ENCODE measurements around the gene TENM4.

The TENM4 gene

DNA sequence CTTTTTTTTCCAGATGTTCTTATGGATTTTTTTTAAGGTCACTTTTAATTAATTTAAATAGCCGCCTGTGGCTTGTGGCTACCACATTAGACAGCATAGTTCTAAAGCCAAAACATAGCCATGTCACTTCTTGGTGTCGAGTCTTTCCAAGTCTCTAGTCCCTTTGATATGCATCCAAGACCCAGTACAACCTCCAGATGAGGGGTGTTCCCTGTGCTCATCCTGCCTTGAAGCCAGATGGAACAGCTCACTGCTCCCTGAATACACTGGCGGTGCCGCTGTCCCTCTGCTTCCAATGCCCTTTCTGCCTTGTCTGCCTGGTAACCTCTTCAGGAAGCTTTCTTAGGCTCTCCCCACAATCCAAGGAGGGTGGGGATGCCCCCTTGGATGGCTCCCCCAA is 338.0 kb downstream of the TENM4 start:
- DNase-seq: no peak

GRCh38 chr11:79101656-79102055 is 339.2 kb downstream of the TENM4 start:
- no peak for DNase-seq

- DNase-seq: peak; percentile 21
These were observed 340.5 kb downstream of the TENM4 start for GRCh38 chr11:79100093-79100910.

DNA sequence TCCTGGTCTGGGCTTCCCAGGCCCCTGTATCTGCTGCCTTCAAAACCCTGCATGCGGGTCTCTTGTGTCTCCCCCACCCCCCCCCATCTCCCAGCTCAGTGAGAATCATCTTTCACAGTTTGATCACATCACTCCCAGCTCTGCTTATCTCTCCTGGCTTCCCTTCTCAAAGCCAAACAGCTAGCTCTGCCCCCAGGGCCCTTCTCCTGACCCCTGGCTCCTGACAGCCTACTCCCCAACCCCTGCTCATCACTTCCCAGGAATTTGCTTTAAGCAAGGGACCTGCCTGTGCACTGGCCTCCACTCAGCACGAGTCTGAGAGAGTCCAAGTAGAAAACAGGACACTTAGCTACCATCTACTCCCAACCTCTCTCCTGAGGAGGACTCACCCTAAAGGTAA is 342.7 kb downstream of the TENM4 start:
- DNase-seq: no peak

- DNase-seq: no peak
These were observed 343.5 kb downstream of the TENM4 start for GRCh38 chr11:79097246-79097875.

DNA sequence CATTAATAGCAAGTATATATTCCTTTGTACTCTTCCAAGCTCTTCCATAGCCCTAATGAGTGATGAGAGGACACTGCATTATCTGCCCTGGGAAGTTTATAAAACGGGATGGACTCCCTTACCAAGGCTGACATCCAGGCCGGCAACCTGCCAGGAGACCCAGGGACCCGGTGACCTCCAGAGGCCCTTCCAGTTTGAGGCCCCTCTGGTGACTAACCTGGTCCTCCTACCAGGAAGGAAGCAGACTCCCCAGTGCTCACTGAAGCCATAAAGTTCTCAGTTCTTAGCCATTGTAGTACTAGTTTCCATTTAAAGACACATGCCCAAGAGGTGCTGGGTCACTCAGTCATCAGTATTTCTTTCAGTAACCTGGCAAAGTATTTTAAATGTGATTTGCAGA is 345.4 kb downstream of the TENM4 start:
- DNase-seq: no peak

DNA sequence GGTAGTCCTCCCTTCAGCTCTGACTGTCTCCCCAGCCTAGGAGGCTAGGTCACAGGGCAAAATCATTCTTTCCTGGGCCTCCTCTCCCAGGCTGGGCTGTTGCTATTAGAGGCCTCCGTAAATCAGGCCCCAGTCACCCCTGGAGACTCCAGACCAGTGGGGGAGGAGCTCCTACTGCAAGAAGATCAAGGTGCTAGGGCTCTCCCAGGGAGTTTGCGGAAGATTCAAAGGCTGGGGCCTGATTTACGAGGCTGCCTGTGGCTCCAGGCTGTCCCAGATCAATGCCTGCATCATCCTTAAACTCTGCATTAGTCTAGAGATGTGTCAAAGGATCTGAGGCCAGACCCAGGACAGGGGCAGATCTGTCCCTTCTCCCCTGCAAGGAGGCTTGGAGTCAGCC is 346.2 kb downstream of the TENM4 start:
- DNase-seq: no peak

DNA sequence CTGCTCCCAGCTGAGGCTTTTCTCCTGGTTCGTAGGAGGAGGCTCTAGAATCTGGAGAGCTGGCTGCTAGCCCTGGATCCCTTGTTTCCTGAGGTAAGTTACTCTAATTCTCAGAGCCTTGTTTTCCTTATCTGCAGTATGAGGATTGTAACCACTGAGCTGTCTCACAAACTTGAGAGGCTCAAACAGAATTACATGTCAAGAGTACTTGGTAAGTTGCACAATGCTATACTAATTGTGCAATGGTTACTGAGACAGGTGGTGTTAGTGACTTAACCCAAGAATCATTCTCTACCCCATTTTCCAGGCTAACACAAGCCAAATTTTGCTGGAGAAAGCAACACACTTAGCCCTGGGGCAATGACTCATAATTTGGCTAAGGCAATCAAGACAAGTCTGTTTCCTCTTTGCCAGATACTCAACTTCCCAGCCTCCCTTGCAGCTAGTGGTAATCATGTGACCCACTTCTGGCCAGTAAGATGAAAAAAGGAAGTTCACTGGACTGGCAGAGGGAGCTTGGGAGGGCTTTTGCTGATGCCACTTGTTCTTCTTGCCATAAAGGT is 348.0 kb downstream of the TENM4 start:
- DNase-seq: peak; percentile 53

DNA sequence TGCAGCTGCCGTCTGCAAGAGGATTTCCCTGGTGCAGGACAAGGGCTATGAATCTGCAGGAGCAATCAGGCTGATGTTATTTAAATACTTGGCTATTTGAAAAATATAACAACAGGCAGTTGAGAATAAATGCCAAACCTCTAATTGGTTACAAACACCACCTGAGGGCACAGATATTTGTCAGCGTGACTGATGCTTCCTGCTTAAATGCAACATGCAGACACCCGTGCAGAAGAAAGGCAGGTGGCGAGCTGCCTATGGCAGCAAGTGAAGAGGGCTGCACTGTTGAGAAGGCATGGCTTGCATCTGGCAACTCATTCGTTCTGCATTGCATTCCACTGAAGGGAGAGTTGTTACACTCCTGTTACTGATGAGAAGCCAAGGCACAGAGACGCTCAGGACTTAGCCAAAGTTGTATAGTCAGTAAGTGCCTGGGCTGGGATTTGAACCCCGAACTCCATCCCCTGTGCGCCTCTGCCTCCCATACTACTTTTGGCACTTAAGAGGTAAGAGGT is 350.6 kb downstream of the TENM4 start:
- DNase-seq: no peak

DNA sequence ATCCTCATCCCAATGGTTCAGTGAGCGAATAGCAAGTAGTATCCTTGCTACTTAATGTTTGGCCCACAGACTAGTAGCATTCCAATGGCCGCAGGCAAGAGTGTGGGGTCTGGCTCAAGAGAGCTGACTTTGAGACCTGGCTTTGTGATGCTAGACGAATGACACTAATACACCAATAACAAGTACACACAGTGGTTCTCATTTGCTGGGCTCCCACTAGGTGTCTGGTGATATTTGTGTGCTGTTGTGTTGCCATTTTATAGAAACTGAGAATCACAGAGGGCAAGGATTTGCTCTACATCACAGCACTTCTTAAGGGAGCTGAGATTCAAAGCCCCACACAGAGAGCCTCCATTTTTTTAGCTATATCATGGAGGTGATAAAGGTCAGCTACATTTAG is 351.2 kb downstream of the TENM4 start:
- no peak for DNase-seq

GRCh38 chr11:79088967-79089366 is 351.9 kb downstream of the TENM4 start:
- no peak for DNase-seq

DNA sequence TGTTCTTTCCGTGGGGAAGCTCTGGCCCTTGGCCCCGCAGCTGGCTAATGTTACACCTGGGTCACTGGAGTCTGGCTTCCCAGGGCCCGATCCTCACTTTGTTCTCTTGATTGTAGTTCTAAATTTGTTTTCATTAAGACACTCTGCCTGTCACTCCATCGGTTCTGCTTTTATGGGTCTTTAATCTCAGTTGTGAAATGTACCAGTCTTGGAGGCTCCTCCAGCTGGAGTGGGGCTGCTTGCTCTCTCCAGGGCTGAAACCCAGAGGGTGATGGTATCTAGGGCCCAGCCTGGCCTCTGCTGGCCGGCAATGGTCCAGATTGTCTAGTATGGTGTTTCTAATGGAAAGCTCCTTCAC is 352.9 kb downstream of the TENM4 start:
- no peak for DNase-seq

DNA sequence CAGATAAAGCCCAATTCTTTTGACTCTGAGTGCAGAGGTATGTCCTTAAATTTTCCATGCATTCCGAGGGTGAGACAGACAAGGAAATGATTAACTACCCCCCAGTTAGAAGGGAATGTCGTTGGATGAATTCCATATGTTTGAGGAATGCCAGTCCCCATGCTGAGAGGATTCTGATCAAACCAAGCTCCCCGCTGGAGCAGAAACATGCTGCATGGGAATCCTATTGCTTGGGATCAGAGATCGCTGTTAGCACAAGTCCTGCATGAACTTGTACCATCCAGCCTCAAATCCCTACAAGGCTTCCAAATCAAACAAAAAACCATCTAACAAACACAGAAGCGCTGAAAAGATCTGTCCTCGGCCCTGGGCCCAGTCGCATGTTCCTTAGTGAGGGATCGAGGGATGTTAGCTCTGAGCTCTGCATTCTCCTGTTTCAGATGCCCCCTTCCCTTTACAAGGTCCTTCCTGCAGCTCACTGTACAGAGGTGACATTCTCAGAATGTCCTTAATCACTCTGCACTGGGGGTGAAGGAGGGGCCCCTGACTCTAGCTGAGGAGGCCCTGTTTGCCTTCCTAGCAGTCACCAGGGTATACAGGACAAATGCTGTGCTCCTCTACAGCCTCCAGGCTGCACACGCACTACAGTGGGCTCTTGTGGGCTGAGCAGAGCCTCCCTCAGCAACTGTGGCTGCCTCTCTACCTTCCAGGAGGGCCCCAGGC is 353.4 kb downstream of the TENM4 start:
- peak; percentile 27 for DNase-seq

GRCh38 chr11:79086056-79086455 is 354.8 kb downstream of the TENM4 start:
- no peak for DNase-seq

DNA sequence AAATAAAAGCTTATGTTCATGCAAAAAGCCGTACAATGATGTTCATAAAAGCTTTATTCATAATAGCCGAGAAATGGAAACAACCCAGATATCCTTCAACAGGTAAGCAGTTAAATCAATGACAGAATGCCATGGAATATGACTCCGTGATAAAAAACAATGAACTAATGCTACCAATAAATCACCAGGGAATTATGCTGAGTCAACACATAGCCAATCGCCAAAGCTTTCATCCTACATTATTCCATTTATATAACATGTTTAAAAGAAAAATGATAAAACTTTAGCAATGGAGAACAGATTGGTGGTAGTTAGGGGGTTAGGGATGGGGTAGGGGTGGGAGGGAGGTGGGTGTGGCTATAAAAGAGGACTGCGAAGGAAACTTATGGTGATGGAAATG is 356.4 kb downstream of the TENM4 start:
- DNase-seq: no peak

- no peak for DNase-seq
These were observed 357.5 kb downstream of the TENM4 start for GRCh38 chr11:79083352-79083751.

- DNase-seq: no peak
These were observed 357.9 kb downstream of the TENM4 start for GRCh38 chr11:79082907-79083306.

DNA sequence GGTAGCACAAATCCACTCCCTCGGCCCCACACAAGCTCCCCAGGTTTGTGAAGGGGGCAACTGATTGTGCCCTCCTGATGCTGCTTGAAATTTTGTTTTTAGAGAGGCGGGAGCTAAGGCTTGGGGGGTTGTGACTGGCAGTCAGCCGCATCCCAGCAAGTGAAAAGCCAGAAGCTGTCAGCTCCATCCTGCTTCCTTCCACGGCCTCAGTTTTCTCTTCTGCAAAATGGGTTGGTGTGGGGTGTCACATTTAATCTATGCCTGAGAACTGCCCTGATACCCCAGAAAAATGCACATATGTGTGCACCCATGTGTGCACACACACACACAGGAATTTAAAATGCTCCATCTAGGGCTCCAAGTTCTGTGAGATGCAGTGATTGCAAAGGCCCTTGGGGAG is 358.6 kb downstream of the TENM4 start:
- no peak for DNase-seq

DNA sequence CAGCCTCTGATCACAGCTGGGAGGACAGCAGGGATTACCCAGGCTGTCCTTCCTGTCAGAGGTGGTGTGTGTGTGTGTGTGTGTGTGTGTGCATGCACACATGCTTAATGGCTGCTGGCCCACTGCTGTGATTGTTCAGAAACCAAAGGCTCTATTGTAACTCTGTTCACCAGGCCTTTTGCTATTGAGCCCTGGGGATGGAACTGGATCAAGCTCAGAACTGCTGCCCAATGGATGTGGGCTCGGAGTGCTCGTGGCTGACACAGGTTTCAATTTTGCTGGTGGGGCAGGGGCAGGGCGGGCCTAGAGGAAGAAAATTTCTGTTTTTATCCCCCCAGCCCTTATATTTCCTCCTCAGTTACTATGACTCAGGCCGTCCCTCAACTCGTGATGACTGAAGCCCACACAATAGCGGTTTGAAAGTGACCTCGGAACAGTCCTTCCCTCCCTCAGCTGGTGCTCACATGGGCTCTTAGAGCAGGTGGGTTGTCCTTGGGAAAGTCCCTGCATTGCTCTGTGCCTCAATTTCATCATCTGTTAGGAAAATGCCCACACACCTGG is 359.3 kb downstream of the TENM4 start:
- no peak for DNase-seq

GRCh38 chr11:79080551-79080950 is 360.3 kb downstream of the TENM4 start:
- no peak for DNase-seq

DNA sequence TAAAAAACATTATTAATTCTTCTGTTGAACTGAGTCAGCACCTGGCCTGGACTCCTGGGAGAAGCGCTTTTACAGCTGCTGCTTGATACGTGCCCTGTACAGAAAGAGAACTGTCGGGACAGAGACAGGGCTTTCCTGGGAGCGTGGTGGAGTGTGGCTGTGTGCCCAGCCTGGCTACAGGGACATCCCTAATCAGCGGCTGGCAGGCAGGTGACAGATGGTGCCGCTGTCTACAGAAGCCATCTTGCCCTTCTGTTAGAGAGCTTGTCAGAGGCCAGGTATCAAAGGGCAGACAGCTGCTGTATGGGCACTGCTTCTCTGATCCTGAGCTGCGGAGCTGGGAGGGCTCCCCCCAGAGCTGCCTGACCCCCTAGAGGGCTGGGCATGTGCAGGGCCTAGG is 361.8 kb downstream of the TENM4 start:
- no peak for DNase-seq

- no peak for DNase-seq
These were observed 362.4 kb downstream of the TENM4 start for GRCh38 chr11:79078456-79078855.

DNA sequence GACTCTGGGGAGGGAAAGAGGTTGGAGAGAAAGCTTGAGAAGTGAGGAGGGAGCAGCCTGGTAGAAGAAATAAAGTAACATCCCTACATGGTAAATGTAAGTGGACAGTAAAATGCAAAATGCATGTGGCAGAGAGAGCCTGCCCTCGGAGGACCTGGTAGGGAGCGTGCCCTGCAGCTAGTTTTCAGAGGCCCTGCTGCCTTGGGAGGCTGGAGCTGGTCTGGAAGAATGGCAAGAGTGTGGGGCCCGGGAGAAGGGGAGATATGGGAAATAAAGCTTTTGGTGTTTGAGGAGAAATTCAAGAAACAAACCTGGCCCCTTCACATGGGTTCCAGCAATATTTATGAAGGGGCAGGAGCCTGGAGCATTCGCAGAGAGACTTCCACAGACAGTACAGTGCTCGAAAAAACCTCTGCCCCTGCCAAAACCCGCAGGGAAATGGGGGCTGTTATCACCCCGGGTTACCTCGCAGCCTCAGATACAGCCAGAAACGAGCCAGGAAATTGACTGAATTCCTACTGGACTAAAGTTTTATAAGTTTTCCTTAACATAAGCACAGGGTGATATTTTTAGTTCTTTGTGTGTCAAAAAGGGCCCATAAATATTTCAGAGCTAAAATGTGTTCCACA is 363.0 kb downstream of the TENM4 start:
- no peak for DNase-seq
